Sigmoid colon (tissue), 7 donors: ENCODE results near the gene PCAT7. TPM values are rescaled to one million over a fixed set of nuclear protein-coding genes. Genes with fewer than 3 reads are reported as not detected.

Experiments used
- DNase-seq: peaks from one replicate; pipeline ENCODE4 v3.0.0-alpha.2; 2019
- H3K27ac ChIP-seq, 4 donors: fragments of 200-600 bp; sonication (generic); one replicate each; pipeline ENCODE4 v1.5.1; 2016 to 2019; ENCODE audit warnings: mild to moderate bottlenecking in 1 of 4
- H3K27me3 ChIP-seq, 3 donors: fragments of 200-600 bp; sonication (generic); one replicate each; pipeline ENCODE4 v1.5.1; 2019; ENCODE audit warnings: mild to moderate bottlenecking in 1 of 3
- H3K36me3 ChIP-seq, 4 donors: fragments of 200-600 bp; sonication (generic); one replicate each; pipeline ENCODE4 v1.5.1; 2016 to 2019
- H3K4me1 ChIP-seq, 4 donors: fragments of 200-600 bp; sonication (generic); one replicate each; pipeline ENCODE4 v1.5.1; 2017 to 2019
- H3K4me3 ChIP-seq, 4 donors: fragments of 200-600 bp; sonication (generic); one replicate each; pipeline ENCODE4 v1.5.1; 2017 to 2019; ENCODE audit warnings: mild to moderate bottlenecking in 2 of 4, moderate library complexity in 1 of 4
- H3K9me3 ChIP-seq, 4 donors: fragments of 200-600 bp in 3 of 4; sonication (generic) in 3 of 4; one replicate each; pipeline versions ENCODE4 v1.5.1 to v1.6.1; 2013 to 2019
- EP300 ChIP-seq, 4 donors: sonication (generic); formaldehyde crosslinking; IDR thresholded peaks; one replicate each; pipeline ENCODE4 v1.6.1; 2017; ENCODE audit warnings: antibody characterized with exemption in 4 of 4
- POLR2A ChIP-seq, 2 donors: fragments of 450-650 bp; IDR thresholded peaks; one replicate each; pipeline ENCODE4 v1.6.1; 2016; ENCODE audit warnings: antibody characterized with exemption in 2 of 2, mild to moderate bottlenecking in 2 of 2, moderate library complexity in 2 of 2
- POLR2AphosphoS5 ChIP-seq, 4 donors: sonication (generic); formaldehyde crosslinking; IDR thresholded peaks; one replicate each; pipeline ENCODE4 v1.6.1; 2017; ENCODE audit warnings: antibody characterized with exemption in 4 of 4
- WGBS, 2 donors: extraction: QIAGEN DNeasy Blood & Tissue Kit; methylation state at CpG; one replicate each; pipeline ENCODE4 v1.1.7; 2013; 5-methylcytosine and 5-hydroxymethylcytosine counted together
- intact Hi-C: fragments of 100-400 bp; cut with DNase I; formaldehyde crosslinking; loops from one replicate; pipeline ENCODE4 v1.15.1; 2023
- polyA plus RNA-seq, 3 donors: library from polyadenylated mRNA; stranded (reverse); fragments of 200-250 nt; gene quantifications; one replicate each; pipeline ENCODE4 v1.2.3, GENCODE V29; 2013
- total RNA-seq, 4 donors: library from RNA; depleted of rRNA; stranded (reverse); fragments of >200 nt; gene quantifications; one replicate each; pipeline ENCODE4 v1.1.0, GENCODE V29; 2016
- TF ChIP-seq, protein P1 (sequence below), 4 experiments: fragments of 450-650 bp in 3 of 4; fragments of 200-600 bp in 1 of 4; IDR thresholded peaks; one replicate each; pipeline ENCODE4 v1.5.1; 2016 to 2019; ENCODE audit warnings: antibody characterized with exemption in 4 of 4, mild to moderate bottlenecking in 3 of 4, moderate library complexity in 2 of 4
- donor health status: healthy with polysubstance abuse.
- donor health status: Bipolar disorder and iron deficiency.
- donor health status: healthy.

Gene PCAT7
- total and polyA plus RNA-seq, 7 donors = 0.31 to 1.8 TPM; not detected in 5

DNA sequence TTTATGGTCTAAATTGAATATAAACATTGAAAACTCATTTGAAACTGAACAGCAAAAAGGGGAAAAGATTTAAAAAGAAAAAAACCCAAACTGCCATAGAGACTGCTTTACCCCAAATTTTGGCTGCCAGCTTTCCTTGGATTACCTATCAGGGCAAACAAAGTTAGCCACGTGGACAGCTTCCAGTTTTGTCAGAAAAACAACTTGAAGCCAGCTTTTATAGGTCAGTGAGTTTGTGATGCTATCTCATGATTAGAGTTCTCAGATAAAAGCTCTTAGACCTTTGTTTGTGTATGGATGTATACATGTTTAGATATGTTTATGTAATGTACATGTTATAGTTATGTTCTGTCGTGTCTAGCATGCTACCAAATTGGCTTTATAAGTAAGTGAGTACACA lies 22.7 kb downstream of the PCAT7 start:
- intact Hi-C loops = no loop called here
- Histone ChIP-seq H3K4me3 (no peak overlapping the region), H3K36me3 (no peaks in the 10 kb centered on the region), H3K9me3 (no peaks in the 10 kb centered on the region), H3K27me3 (no peaks in the 10 kb centered on the region), H3K4me1 (peaks cover 0 to 12% (median 9%) of the 10 kb centered on the region in 4 donors), H3K27ac (no peak overlapping the region)
- TF ChIP-seq EP300 (IDR thresholded peaks at IDR 0.05) (no peak), POLR2AphosphoS5 (IDR thresholded peaks at IDR 0.05) (no peak), POLR2A (IDR thresholded peaks at IDR 0.05) (no peak)
- TF ChIP-seq, protein P1, sequence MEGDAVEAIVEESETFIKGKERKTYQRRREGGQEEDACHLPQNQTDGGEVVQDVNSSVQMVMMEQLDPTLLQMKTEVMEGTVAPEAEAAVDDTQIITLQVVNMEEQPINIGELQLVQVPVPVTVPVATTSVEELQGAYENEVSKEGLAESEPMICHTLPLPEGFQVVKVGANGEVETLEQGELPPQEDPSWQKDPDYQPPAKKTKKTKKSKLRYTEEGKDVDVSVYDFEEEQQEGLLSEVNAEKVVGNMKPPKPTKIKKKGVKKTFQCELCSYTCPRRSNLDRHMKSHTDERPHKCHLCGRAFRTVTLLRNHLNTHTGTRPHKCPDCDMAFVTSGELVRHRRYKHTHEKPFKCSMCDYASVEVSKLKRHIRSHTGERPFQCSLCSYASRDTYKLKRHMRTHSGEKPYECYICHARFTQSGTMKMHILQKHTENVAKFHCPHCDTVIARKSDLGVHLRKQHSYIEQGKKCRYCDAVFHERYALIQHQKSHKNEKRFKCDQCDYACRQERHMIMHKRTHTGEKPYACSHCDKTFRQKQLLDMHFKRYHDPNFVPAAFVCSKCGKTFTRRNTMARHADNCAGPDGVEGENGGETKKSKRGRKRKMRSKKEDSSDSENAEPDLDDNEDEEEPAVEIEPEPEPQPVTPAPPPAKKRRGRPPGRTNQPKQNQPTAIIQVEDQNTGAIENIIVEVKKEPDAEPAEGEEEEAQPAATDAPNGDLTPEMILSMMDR (IDR thresholded peaks at IDR 0.05) = no peak
- DNase-seq = no peak
- WGBS, 2 donors = 18 to 46% methylated on average over 2 of the region's 2 CpGs

DNA sequence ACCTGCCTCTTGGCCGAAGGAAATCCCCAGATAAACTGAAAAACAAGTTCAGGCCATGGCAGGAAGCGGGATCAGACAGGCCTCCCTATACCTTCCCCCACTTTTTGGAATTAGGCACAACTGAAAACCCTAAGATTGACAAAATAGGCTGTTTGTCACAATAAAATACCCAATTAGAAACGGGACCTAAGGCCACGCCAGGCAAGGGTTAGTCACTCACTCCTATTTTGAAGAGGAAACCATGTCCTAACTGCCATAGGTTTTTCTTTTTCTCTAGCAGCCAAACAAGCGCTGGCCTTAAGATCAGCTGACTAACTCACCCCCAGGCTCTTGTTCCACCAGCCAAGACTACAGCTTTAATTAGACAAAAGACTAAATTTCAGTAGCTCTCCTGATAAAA lies 26.8 kb downstream of the PCAT7 start:
- intact Hi-C loops = no loop called here
- Histone ChIP-seq H3K36me3 (no peaks in the 10 kb centered on the region), H3K4me3 (no peak overlapping the region), H3K4me1 (peaks cover 0 to 10% (median 8%) of the 10 kb centered on the region in 4 donors), H3K9me3 (no peaks in the 10 kb centered on the region), H3K27ac (no peak overlapping the region), H3K27me3 (no peaks in the 10 kb centered on the region)
- no peak for TF ChIP-seq POLR2A (IDR thresholded peaks at IDR 0.05)
- TF ChIP-seq, protein P1 (IDR thresholded peaks at IDR 0.05) = no peak
- TF ChIP-seq POLR2AphosphoS5 (IDR thresholded peaks at IDR 0.05) = no peak
- no peak for TF ChIP-seq EP300 (IDR thresholded peaks at IDR 0.05)
- DNase-seq = no peak
- WGBS, 2 donors = 91 to 92% methylated on average over 5 of the region's 5 CpGs

DNA sequence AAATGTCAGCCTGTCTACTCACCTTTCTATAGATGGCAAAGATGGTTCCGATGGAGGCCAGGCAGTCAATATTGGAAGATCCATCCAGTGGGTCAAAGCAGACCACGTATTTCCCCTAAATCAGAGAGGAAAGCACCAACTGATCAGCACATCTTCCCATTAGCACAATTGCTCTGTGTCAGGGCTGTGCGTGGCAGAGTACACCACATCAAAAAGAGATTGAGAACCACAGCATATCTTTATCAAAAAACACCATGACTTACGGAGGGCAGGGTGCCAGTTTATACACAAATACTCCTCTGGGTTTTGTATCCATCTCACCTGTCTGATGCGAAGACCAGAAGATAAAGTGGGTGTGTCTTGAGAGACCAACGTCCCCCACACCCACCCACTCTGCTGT lies 29.7 kb downstream of the PCAT7 start:
- H3K4me1 ChIP-seq = no peaks in the 10 kb centered on the region
- 74 to 80% methylated on average over 6 of the region's 6 CpGs for WGBS, 2 donors
- intact Hi-C loops = no loop called here

DNA sequence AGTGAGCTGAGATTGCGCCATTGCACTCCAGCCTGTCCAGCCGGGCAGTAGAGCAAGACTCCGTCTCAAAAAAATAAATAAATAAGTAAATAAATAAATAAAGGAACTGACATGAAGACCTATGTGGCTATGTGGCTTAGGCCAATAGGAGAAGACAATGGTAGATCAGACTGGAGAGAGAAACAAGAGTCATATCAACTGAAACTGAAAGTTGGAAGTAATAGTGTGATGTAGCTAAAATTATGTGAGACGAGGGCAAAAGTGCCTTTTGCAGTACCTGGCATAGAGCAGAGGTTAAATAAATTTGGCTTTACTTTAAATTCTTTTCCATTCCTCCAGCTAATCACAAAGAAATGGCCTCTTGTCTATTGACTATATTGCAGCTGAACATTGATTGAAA lies 31.4 kb downstream of the PCAT7 start:
- no peak for DNase-seq
- no peak overlapping the region for H3K4me3 ChIP-seq
- no peak for TF ChIP-seq POLR2AphosphoS5 (IDR thresholded peaks at IDR 0.05)
- no peak for TF ChIP-seq POLR2A (IDR thresholded peaks at IDR 0.05)
- TF ChIP-seq, protein P1 (IDR thresholded peaks at IDR 0.05) = no peak
- TF ChIP-seq EP300 (IDR thresholded peaks at IDR 0.05) = no peak
- WGBS, 2 donors = 71 to 74% methylated on average over 4 of the region's 4 CpGs
- H3K9me3 ChIP-seq = no peaks in the 10 kb centered on the region
- no peaks in the 10 kb centered on the region for H3K36me3 ChIP-seq
- no peaks in the 10 kb centered on the region for H3K27me3 ChIP-seq
- intact Hi-C loops = no loop called here
- no peaks in the 10 kb centered on the region for H3K4me1 ChIP-seq
- H3K27ac ChIP-seq = no peak overlapping the region

More for the DNA sequence above, 29.7 kb downstream of the PCAT7 start:
- Histone ChIP-seq H3K27me3 (no peaks in the 10 kb centered on the region), H3K27ac (no peak overlapping the region), H3K9me3 (no peaks in the 10 kb centered on the region), H3K36me3 (no peaks in the 10 kb centered on the region), H3K4me3 (no peak overlapping the region)
- TF ChIP-seq, protein P1 (IDR thresholded peaks at IDR 0.05) = no peak
- TF ChIP-seq EP300 (IDR thresholded peaks at IDR 0.05) (no peak), POLR2A (IDR thresholded peaks at IDR 0.05) (no peak), POLR2AphosphoS5 (IDR thresholded peaks at IDR 0.05) (no peak)
- no peak for DNase-seq

DNA sequence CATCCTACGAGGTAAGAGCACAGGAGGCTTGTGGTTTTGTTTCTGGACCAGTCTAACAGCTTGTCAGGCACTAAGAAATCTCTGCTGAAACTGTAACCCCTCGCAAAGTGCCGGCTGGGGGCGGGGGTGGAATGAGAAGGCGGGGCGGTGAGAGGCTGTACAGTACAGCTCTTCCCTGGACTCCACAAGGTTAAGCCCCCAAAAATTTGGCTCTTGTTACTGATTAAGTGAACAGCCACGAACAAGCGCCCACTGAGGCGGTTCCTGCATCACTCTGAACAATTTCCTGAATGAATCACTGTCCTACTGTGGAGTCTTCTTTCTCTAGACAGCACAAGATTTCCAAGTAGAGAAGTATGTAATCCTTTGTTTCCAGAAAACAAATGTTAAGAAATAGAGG lies 31.9 kb downstream of the PCAT7 start:
- Histone ChIP-seq H3K4me1 (no peaks in the 10 kb centered on the region), H3K4me3 (no peak overlapping the region), H3K27me3 (no peaks in the 10 kb centered on the region), H3K9me3 (no peaks in the 10 kb centered on the region), H3K27ac (no peak overlapping the region), H3K36me3 (no peaks in the 10 kb centered on the region)
- no peak for DNase-seq
- WGBS, 2 donors = 65 to 70% methylated on average over 9 of the region's 9 CpGs
- no peak for TF ChIP-seq POLR2A (IDR thresholded peaks at IDR 0.05)
- no peak for TF ChIP-seq EP300 (IDR thresholded peaks at IDR 0.05)
- TF ChIP-seq, protein P1 (IDR thresholded peaks at IDR 0.05) = no peak
- no peak for TF ChIP-seq POLR2AphosphoS5 (IDR thresholded peaks at IDR 0.05)
- intact Hi-C loops = no loop called here
